Measurements from ENCODE around the gene XPO5. TPM values are rescaled to one million over a fixed set of nuclear protein-coding genes. Genes with fewer than 3 reads are reported as not detected.

The XPO5 gene
- total RNA-seq, 1 donor from 2014 or later, result 53.0 TPM

DNA sequence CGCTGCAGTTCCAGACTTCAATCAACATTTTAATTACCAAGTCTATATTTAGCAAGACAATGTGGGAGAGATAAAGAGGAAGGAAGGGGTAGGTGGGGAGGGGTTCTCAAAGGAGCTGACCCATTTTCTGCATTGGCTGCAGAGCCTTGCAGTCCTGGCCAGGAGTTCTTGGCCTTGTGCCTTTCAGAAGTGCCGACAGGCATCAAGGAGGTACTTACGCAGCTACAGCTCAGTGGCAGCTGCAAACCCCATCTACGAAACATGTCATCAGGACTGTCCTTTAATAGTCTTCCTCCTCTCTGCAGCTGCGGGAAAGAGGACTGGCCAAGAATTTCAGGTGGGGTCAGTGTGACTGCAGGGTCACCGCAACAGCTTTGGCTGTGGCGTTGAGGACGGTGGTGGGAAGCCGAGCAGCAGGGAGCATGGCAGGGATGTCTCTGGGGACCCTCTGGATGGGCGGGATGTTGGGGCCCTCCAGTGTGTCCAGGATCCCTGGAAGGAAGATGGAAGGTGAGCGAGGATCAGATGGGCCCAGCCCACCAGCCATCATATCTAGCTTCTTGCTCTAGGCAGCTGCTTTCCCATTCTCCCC, 63.9 kb downstream of the XPO5 start:
- Histone ChIP-seq H3K4me3 (ENCODE audit: insufficient read depth, low read depth, low read length) (no peak overlapping the region), H3K4me1 (ENCODE audit: insufficient read depth, low read length) (peaks cover 21% of the 10 kb centered on the region), H3K36me3 (ENCODE audit: insufficient read depth, low read length) (peaks cover 25% of the 10 kb centered on the region), H3K27me3 (ENCODE audit: insufficient read depth, low read length) (no peaks in the 10 kb centered on the region), H3K27ac (ENCODE audit: low read depth, low read length) (no peak overlapping the region), H2AFZ (ENCODE audit: low read depth, low read length) (no peak overlapping the region), H4K20me1 (ENCODE audit: insufficient read depth, low read length) (peaks cover 53% of the 10 kb centered on the region), H3K4me2 (ENCODE audit: low read length) (no peak overlapping the region), H3K9me3 (ENCODE audit: insufficient read depth, low read depth, low read length) (no peaks in the 10 kb centered on the region), H3K79me2 (ENCODE audit: insufficient read depth, low read length) (peaks cover 35% of the 10 kb centered on the region), H3K9ac (ENCODE audit: low read length) (no peak overlapping the region)
- H3K4me1 Mint-ChIP-seq (ENCODE audit: low read depth, unreplicated experiment), result peaks cover 13% of the 10 kb centered on the region
- H3K27ac Mint-ChIP-seq (ENCODE audit: unreplicated experiment), result no peak overlapping the region
- H3K4me3 Mint-ChIP-seq (ENCODE audit: unreplicated experiment), result peak overlapping the region; percentile 47
- H3K9me3 Mint-ChIP-seq (ENCODE audit: unreplicated experiment), result no peaks in the 10 kb centered on the region
- peaks cover 11% of the 10 kb centered on the region for H3K36me3 Mint-ChIP-seq (ENCODE audit: low read depth, unreplicated experiment)
- no peak for FAIRE-seq
- DNase-seq (ENCODE audit: low read depth), result no peak
- peaks cover 19% of the 10 kb centered on the region for H3K27me3 Mint-ChIP-seq (ENCODE audit: low read depth, unreplicated experiment)
- TF ChIP-seq CTCF (IDR thresholded peaks at IDR 0.05; ENCODE audit: insufficient read depth, low read depth, low read length), result no peak

- H3K27me3 ChIP-seq (ENCODE audit: insufficient read depth, low read length), result no peaks in the 10 kb centered on the region
- peak overlapping the region; percentile 95 for H3K4me2 ChIP-seq (ENCODE audit: low read length)
- no peaks in the 10 kb centered on the region for H3K9me3 Mint-ChIP-seq (ENCODE audit: unreplicated experiment)
- peaks cover 19% of the 10 kb centered on the region for H3K27me3 Mint-ChIP-seq (ENCODE audit: low read depth, unreplicated experiment)
- peaks cover 24% of the 10 kb centered on the region for H3K79me2 ChIP-seq (ENCODE audit: insufficient read depth, low read length)
- peak overlapping the region; percentile 79 for H3K9ac ChIP-seq (ENCODE audit: low read length)
- no peak overlapping the region for H3K4me3 ChIP-seq (ENCODE audit: insufficient read depth, low read depth, low read length)
- H2AFZ ChIP-seq (ENCODE audit: low read depth, low read length), result no peak overlapping the region
- peaks cover 17% of the 10 kb centered on the region for H3K4me1 ChIP-seq (ENCODE audit: insufficient read depth, low read length)
- peak overlapping the region; percentile 42 for H3K27ac ChIP-seq (ENCODE audit: low read depth, low read length)
- H3K27ac Mint-ChIP-seq (ENCODE audit: unreplicated experiment), result no peak overlapping the region
- TF ChIP-seq EZH2 (IDR thresholded peaks at IDR 0.05; ENCODE audit: insufficient read depth, low read length) (no peak), CTCF (IDR thresholded peaks at IDR 0.05; ENCODE audit: insufficient read depth, low read depth, low read length) (no peak)
- H3K4me3 Mint-ChIP-seq (ENCODE audit: unreplicated experiment), result peak overlapping the region; percentile 27
- DNase-seq (ENCODE audit: low read depth) (no peak), FAIRE-seq (no peak)
- peaks cover 54% of the 10 kb centered on the region for H4K20me1 ChIP-seq (ENCODE audit: insufficient read depth, low read length)
- peaks cover 12% of the 10 kb centered on the region for H3K4me1 Mint-ChIP-seq (ENCODE audit: low read depth, unreplicated experiment)
- H3K36me3 Mint-ChIP-seq (ENCODE audit: low read depth, unreplicated experiment), result peaks cover 10% of the 10 kb centered on the region
- no peaks in the 10 kb centered on the region for H3K9me3 ChIP-seq (ENCODE audit: insufficient read depth, low read depth, low read length)
- peaks cover 25% of the 10 kb centered on the region for H3K36me3 ChIP-seq (ENCODE audit: insufficient read depth, low read length)
Observed at GRCh38 chr6:43510827-43511163, 65.0 kb downstream of the XPO5 start.

DNA sequence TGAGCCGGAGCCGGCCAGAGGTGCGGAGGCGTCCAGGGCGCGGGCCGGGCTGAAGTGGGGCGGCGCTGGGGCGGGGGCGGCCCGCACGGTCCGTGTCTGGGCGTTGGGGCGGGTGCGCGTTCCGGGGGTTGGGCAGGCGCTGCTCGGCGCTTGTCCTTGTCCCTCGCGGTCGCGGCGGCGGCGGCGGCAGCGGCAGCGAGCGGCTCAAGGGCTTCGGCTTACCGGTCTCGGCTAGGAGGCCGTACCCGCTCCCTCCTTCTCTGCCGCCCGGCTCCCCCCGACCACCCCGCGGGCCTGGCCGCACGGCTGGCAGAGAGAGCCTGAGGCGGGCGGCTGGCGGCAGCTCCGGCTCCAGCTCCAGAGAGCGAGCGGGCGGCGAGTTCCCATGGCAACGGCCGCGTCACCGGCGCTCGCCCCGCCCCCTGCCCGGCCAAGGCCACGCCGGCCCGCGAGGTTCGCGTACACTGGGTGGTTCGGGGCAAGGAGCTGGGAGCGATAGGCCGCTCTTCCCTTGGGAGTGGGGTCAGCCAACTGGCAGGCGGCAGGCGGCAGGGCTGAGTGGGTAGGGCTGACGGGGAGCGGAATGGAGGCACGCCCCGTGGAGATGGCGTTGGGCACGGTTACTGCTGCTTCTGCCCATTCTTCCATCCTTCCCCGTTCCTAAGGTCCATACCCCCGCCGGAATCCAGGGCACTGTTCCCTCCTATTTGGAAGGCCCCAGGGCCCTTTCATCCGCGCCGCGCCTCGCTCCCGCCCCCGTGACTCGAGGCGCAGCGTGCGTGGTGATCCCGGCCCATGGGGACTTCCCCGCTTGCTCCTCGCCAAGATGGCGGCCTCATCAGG, 65.6 kb downstream of the XPO5 start, which contains the start of gene LRRC73:
TSS of gene LRRC73 (minus strand) at position 363 of the 843 bp plus-strand sequence. CDS start 561 bp downstream, outside the sequence.
- Histone ChIP-seq H3K4me1 (ENCODE audit: insufficient read depth, low read length) (peaks cover 11% of the 10 kb centered on the region), H2AFZ (ENCODE audit: low read depth, low read length) (peak within 1 kb of the TSS; percentile 84), H3K27ac (ENCODE audit: low read depth, low read length) (peak within 1 kb of the TSS; percentile 42), H3K4me3 (ENCODE audit: insufficient read depth, low read depth, low read length) (peak within 1 kb of the TSS; percentile 64), H3K27me3 (ENCODE audit: insufficient read depth, low read length) (no peaks in the 10 kb centered on the region), H3K79me2 (ENCODE audit: insufficient read depth, low read length) (peaks cover 18% of the 10 kb centered on the region), H4K20me1 (ENCODE audit: insufficient read depth, low read length) (peaks cover 49% of the 10 kb centered on the region), H3K9ac (ENCODE audit: low read length) (peak within 1 kb of the TSS; percentile 79), H3K4me2 (ENCODE audit: low read length) (peak within 1 kb of the TSS; percentile 95), H3K36me3 (ENCODE audit: insufficient read depth, low read length) (peaks cover 22% of the 10 kb centered on the region), H3K9me3 (ENCODE audit: insufficient read depth, low read depth, low read length) (no peaks in the 10 kb centered on the region)
- TF ChIP-seq CTCF (IDR thresholded peaks at IDR 0.05; ENCODE audit: insufficient read depth, low read depth, low read length), result no peak
- TF ChIP-seq EZH2 (IDR thresholded peaks at IDR 0.05; ENCODE audit: insufficient read depth, low read length), result no peak
- FAIRE-seq (no peak), DNase-seq (ENCODE audit: low read depth) (peak; percentile 59)
- peaks cover 9% of the 10 kb centered on the region for H3K4me1 Mint-ChIP-seq (ENCODE audit: low read depth, unreplicated experiment)
- H3K4me3 Mint-ChIP-seq (ENCODE audit: unreplicated experiment), result peak within 1 kb of the TSS; percentile 83
- peaks cover 19% of the 10 kb centered on the region for H3K27me3 Mint-ChIP-seq (ENCODE audit: low read depth, unreplicated experiment)
- no peaks in the 10 kb centered on the region for H3K9me3 Mint-ChIP-seq (ENCODE audit: unreplicated experiment)
- peaks cover 10% of the 10 kb centered on the region for H3K36me3 Mint-ChIP-seq (ENCODE audit: low read depth, unreplicated experiment)
- no peak within 1 kb of the TSS for H3K27ac Mint-ChIP-seq (ENCODE audit: unreplicated experiment)
